Measurements from ENCODE around the gene GARIN5B.

GARIN5B gene

DNA sequence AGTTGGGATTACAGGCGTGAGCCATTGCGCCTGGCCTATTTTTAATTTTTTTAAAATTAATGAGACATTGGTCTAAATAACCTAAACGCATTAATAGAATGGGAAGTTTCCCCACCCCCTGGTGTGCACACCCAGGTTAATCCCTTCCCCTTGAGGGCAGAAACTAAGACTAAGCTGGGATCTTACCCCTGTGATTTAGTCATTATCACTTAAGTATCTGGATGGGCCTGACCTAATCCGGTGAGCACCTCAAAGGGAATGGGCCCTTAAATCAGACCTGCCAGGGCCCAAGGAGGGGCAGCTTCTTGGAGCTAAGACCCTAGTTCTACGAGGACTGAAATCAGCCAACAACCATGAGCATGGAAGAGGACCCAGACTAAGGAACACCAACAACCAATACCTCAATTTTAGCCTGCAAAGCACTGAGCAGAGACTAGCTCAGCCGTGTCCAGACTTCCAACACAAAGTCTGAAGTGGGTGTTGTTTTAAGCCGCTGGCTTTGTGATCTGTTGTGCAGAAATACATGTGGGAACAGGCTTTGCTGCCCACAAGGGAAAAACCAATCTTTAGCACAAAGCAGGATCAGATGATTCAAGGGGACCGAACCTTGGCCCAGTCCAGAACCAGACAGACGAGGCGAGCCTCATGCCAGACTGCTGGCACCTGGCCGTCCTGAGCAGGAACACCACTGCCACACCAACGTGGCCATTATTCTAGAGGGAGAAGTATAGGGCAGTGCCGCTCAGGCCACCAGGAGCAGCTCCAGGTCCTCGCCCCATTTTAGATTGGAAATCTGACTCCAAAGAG lies 37.4 kb upstream of the GARIN5B start:
- DNase-seq (ENCODE audit: insufficient read length) (no peak), FAIRE-seq (no peak)
- TF ChIP-seq POLR2A (IDR thresholded peaks at IDR 0.05; ENCODE audit: low read depth, low read length) = no peak; the same call in 1 of the 2 replicates
- TF ChIP-seq POLR2AphosphoS5 (IDR thresholded peaks at IDR 0.05; ENCODE audit: low read depth, low read length) = no peak; the same call in 1 of the 2 replicates
- no peak for TF ChIP-seq TAF1 (IDR thresholded peaks at IDR 0.05; ENCODE audit: borderline replicate concordance, low read depth, low read length)

- peak; percentile 88 for FAIRE-seq
- DNase-seq (ENCODE audit: insufficient read length) = no peak
- no peak for TF ChIP-seq POLR2A (IDR thresholded peaks at IDR 0.05; ENCODE audit: low read depth, low read length)
- TF ChIP-seq TAF1 (IDR thresholded peaks at IDR 0.05; ENCODE audit: borderline replicate concordance, low read depth, low read length) = no peak
- no peak for TF ChIP-seq POLR2AphosphoS5 (IDR thresholded peaks at IDR 0.05; ENCODE audit: low read depth, low read length)
These were observed 35.3 kb upstream of the GARIN5B start for GRCh38 chr19:55398200-55398925.

- TF ChIP-seq POLR2A (IDR thresholded peaks at IDR 0.05; ENCODE audit: low read depth, low read length) (no peak), TAF1 (IDR thresholded peaks at IDR 0.05; ENCODE audit: borderline replicate concordance, low read depth, low read length) (no peak), POLR2AphosphoS5 (IDR thresholded peaks at IDR 0.05; ENCODE audit: low read depth, low read length) (no peak)
- FAIRE-seq (no peak), DNase-seq (ENCODE audit: insufficient read length) (no peak)
These were observed 30.0 kb upstream of the GARIN5B start for GRCh38 chr19:55392820-55393761.

- TF ChIP-seq POLR2A (IDR thresholded peaks at IDR 0.05; ENCODE audit: low read depth, low read length) (0 out of 2 replicates have a peak, but pooled peaks have one; percentile 1), POLR2AphosphoS5 (IDR thresholded peaks at IDR 0.05; ENCODE audit: low read depth, low read length) (no peak), TAF1 (IDR thresholded peaks at IDR 0.05; ENCODE audit: borderline replicate concordance, low read depth, low read length) (no peak)
- no peak for FAIRE-seq
- DNase-seq (ENCODE audit: insufficient read length) = no peak
These were observed 28.9 kb upstream of the GARIN5B start for GRCh38 chr19:55391702-55392615.

DNA sequence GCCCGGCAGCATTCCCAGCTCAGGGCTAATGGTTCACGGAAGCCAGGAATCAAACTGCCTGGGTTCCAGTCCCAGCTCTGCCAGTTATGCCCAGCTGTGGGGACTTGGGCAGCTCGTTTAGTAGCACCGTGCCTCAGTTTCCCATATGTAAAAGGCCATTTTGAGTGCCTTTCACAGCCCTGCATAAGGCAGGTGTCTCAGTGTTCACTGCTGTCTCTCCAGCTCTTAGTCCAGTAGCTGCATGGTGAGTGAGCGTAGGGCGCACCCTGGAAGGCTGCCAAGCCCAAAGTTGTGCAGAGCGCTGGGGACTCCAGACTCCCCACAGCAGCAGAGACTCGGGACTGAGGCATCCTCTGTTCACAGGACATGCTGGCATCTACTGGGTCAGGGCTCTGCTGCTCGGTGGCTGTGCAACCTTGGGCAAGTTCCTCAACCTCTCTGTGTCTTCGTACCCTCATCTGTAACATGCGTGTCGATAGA lies 28.2 kb upstream of the GARIN5B start:
- FAIRE-seq (no peak), DNase-seq (ENCODE audit: insufficient read length) (no peak)
- TF ChIP-seq POLR2A (IDR thresholded peaks at IDR 0.05; ENCODE audit: low read depth, low read length) (0 out of 2 replicates have a peak, but pooled peaks have one; percentile 24), POLR2AphosphoS5 (IDR thresholded peaks at IDR 0.05; ENCODE audit: low read depth, low read length) (peak; percentile 71), TAF1 (IDR thresholded peaks at IDR 0.05; ENCODE audit: borderline replicate concordance, low read depth, low read length) (no peak)

- DNase-seq (ENCODE audit: insufficient read length) = no peak
- TF ChIP-seq POLR2A (IDR thresholded peaks at IDR 0.05; ENCODE audit: low read depth, low read length) (peak; percentile 53), POLR2AphosphoS5 (IDR thresholded peaks at IDR 0.05; ENCODE audit: low read depth, low read length) (no peak; the same call in 1 of the 2 replicates)
- FAIRE-seq = no peak
These were observed 27.4 kb upstream of the GARIN5B start for GRCh38 chr19:55390461-55390880.

- no peak for DNase-seq (ENCODE audit: insufficient read length)
- no peak for FAIRE-seq
- TF ChIP-seq POLR2AphosphoS5 (IDR thresholded peaks at IDR 0.05; ENCODE audit: low read depth, low read length) (peak; percentile 55), POLR2A (IDR thresholded peaks at IDR 0.05; ENCODE audit: low read depth, low read length) (no peak; the same call in none of the 2 replicates)
These were observed 26.6 kb upstream of the GARIN5B start for GRCh38 chr19:55389386-55390317.

DNA sequence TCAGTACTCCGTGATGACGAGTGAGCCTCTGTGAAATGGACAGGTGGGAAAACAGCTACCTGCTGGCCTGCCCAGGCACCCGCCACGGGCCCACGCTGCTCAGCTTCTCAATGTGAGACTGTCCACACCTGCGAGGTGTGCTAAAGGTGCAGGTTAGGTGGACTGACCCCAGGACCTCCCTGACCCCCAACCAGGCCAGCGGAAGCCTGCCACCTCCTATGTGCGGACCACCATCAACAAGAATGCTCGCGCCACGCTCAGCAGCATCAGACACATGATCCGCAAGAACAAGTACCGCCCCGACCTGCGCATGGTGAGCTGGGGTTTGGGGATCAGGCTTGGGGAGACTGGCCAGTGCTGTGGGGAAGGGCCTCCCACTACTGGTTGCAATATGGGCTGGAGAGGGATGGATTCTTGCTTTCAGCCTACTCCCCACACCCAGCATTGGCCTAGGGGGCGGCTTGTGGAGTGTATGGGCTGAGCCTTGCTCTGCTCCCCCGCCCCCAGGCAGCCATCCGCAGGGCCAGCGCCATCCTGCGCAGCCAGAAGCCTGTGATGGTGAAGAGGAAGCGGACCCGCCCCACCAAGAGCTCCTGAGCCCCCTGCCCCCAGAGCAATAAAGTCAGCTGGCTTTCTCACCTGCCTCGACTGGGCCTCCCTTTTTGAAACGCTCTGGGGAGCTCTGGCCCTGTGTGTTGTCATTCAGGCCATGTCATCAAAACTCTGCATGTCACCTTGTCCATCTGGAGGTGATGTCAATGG lies 24.9 kb upstream of the GARIN5B start:
- no peak for TF ChIP-seq POLR2A (IDR thresholded peaks at IDR 0.05; ENCODE audit: low read depth, low read length)
- no peak for TF ChIP-seq TAF1 (IDR thresholded peaks at IDR 0.05; ENCODE audit: borderline replicate concordance, low read depth, low read length)
- TF ChIP-seq POLR2AphosphoS5 (IDR thresholded peaks at IDR 0.05; ENCODE audit: low read depth, low read length) = no peak
- DNase-seq (ENCODE audit: insufficient read length) (no peak), FAIRE-seq (no peak)

Measured in GM12892 (cell line).